ENCODE data around the gene COL23A1.

Gene COL23A1

DNA sequence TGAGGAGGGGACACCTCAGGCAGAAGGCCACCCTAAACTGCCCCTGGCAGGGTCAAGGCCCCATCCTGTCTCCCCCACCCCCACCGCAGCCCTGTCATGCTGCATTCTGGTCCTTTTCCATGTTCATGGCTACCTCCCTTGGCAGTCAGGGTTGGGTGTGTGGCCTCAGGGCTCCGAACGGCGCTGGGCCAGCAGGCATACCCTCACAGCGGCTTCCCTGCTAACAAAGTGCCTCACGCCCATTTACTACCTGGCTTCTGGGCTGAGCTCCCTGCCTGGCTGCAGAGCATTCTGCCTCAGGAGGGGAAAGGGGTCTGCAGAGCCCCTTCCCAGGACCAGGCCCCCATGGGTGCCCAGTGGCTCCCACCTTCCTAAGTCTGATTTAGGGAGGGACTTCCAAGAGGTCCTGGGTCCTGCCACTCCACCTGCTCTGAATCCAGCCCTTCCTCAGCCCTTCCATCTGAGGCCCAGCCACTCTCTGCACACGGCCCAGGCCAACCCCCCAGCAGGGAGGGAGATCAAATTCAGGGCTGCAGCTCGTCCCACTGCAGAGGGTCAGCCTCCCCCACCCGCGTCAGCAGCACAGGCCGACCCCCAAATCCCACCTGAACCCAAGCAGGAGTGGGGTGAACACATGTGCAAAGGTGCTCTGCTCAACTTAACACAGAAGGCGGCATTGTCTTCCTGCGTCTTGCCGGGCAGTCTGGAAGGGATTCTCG is 241.7 kb downstream of the COL23A1 start:
- TF ChIP-seq ZNF391 (tag by site-specific recombination; IDR thresholded peaks at IDR 0.05; ENCODE audit: borderline replicate concordance, low read depth) (no peak), ZNF19 (tag by site-specific recombination; IDR thresholded peaks at IDR 0.05; ENCODE audit: low read depth) (no peak)
- TF ChIP-seq, protein P1, sequence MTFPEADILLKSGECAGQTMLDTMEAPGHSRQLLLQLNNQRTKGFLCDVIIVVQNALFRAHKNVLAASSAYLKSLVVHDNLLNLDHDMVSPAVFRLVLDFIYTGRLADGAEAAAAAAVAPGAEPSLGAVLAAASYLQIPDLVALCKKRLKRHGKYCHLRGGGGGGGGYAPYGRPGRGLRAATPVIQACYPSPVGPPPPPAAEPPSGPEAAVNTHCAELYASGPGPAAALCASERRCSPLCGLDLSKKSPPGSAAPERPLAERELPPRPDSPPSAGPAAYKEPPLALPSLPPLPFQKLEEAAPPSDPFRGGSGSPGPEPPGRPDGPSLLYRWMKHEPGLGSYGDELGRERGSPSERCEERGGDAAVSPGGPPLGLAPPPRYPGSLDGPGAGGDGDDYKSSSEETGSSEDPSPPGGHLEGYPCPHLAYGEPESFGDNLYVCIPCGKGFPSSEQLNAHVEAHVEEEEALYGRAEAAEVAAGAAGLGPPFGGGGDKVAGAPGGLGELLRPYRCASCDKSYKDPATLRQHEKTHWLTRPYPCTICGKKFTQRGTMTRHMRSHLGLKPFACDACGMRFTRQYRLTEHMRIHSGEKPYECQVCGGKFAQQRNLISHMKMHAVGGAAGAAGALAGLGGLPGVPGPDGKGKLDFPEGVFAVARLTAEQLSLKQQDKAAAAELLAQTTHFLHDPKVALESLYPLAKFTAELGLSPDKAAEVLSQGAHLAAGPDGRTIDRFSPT (tag by site-specific recombination; IDR thresholded peaks at IDR 0.05): no peak
- H3K36me3 ChIP-seq (ENCODE audit: control insufficient read depth in 2 of 2, insufficient read depth in 1 of 2, low read length in 2 of 2): no peaks in the 10 kb centered on the region
- H3K9me3 ChIP-seq (ENCODE audit: control insufficient read depth, insufficient read depth, low read depth, low read length): no peaks in the 10 kb centered on the region
- ChIA-PET CTCF (no interaction called here), POLR2A (no interaction called here)
- H3K4me3 ChIP-seq (ENCODE audit: low read depth, low read length): no peak overlapping the region
- no peak overlapping the region for H3K27ac ChIP-seq (ENCODE audit: extremely low read depth, low read depth, low read length)
- H3K4me1 ChIP-seq (ENCODE audit: control insufficient read depth, insufficient read depth, low read length): no peaks in the 10 kb centered on the region

DNA sequence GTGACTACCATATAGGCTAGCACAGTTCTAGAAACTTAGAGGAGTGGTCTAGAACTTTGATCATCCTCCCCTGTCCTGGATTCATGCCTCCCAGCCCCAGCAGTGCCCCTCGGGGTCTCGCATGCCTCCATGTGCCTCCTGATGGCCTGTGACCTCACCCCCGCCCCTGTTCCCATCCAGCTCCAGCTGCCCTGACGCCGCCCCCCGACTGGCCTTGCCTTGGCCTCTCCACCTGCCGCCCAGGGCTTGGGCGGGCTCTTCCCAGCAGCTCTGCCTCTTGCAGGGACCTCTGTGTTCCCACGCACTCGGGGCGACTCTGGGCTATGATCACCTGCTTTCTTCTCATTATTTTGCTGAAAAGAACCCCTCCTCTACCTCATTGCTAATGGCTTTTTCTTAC is 242.2 kb downstream of the COL23A1 start:
- TF ChIP-seq ZNF37A (tag by site-specific recombination; IDR thresholded peaks at IDR 0.05): no peak
- no peak for TF ChIP-seq ZSCAN30 (tag by site-specific recombination; IDR thresholded peaks at IDR 0.05)
- TF ChIP-seq, protein P2, sequence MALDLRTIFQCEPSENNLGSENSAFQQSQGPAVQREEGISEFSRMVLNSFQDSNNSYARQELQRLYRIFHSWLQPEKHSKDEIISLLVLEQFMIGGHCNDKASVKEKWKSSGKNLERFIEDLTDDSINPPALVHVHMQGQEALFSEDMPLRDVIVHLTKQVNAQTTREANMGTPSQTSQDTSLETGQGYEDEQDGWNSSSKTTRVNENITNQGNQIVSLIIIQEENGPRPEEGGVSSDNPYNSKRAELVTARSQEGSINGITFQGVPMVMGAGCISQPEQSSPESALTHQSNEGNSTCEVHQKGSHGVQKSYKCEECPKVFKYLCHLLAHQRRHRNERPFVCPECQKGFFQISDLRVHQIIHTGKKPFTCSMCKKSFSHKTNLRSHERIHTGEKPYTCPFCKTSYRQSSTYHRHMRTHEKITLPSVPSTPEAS (tag by site-specific recombination; IDR thresholded peaks at IDR 0.05): no peak
- no peak for TF ChIP-seq ZBTB8A (tag by site-specific recombination; IDR thresholded peaks at IDR 0.05)
- CTCF ChIA-PET: no interaction called here
- Histone ChIP-seq H3K4me1 (ENCODE audit: control insufficient read depth, insufficient read depth, low read length) (no peaks in the 10 kb centered on the region), H3K36me3 (ENCODE audit: control insufficient read depth in 2 of 2, insufficient read depth in 1 of 2, low read length in 2 of 2) (no peaks in the 10 kb centered on the region), H3K4me3 (ENCODE audit: low read depth, low read length) (no peak overlapping the region), H3K9me3 (ENCODE audit: control insufficient read depth, insufficient read depth, low read depth, low read length) (no peaks in the 10 kb centered on the region), H3K27ac (ENCODE audit: extremely low read depth, low read depth, low read length) (no peak overlapping the region)
- POLR2A ChIA-PET: no interaction called here

DNA sequence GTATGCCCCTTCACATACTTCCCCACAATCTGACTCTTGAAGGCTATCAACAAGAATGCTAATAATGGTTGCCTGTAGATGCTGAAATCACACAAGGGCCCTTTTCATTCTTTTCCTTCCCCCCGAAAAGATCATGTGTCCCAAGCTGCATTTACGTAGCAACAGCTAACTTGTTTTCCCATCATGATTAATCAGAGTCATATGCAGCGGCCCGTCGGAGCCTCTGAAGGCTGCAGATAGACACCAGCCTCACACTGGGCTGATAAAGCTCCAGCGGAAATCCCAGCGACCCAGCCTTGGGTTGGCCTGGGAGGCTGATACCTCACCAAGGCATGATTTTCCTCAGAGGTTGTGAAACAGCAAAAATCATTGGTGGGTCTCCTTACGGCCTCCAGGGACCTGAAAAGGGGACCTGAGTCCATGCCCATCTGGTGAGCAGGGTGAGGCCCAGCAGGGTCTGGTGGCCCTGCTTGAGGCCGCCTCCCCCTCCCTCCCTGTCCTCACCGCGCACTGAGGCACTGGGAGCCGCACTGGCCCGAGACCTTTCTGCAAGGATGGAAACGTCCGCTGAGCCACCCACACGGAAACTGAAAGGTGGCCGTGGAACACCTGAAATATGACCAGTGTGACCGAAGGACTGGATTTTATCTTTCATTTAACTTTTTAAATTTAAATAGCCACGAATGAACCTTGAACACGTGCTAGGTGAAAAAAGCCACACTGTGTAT is 243.4 kb downstream of the COL23A1 start:
- H3K36me3 ChIP-seq (ENCODE audit: control insufficient read depth in 2 of 2, insufficient read depth in 1 of 2, low read length in 2 of 2): no peaks in the 10 kb centered on the region
- TF ChIP-seq ZBTB48 (tag by site-specific recombination; IDR thresholded peaks at IDR 0.05) (no peak), MZF1 (tag by site-specific recombination; IDR thresholded peaks at IDR 0.05; ENCODE audit: borderline replicate concordance) (no peak), ZNF433 (tag by site-specific recombination; IDR thresholded peaks at IDR 0.05; ENCODE audit: low read depth) (no peak), ZNF214 (tag by site-specific recombination; IDR thresholded peaks at IDR 0.05; ENCODE audit: borderline replicate concordance) (no peak), ZXDB (tag by site-specific recombination; IDR thresholded peaks at IDR 0.05) (no peak), ZNF138 (tag by site-specific recombination; IDR thresholded peaks at IDR 0.05; ENCODE audit: borderline replicate concordance) (no peak), ZNF146 (tag by site-specific recombination; IDR thresholded peaks at IDR 0.05) (no peak), RBAK (tag by site-specific recombination; IDR thresholded peaks at IDR 0.05) (no peak), SALL2 (tag by site-specific recombination; IDR thresholded peaks at IDR 0.05; ENCODE audit: borderline replicate concordance) (no peak), ZNF596 (tag by site-specific recombination; IDR thresholded peaks at IDR 0.05) (no peak)
- TF ChIP-seq, protein P3, sequence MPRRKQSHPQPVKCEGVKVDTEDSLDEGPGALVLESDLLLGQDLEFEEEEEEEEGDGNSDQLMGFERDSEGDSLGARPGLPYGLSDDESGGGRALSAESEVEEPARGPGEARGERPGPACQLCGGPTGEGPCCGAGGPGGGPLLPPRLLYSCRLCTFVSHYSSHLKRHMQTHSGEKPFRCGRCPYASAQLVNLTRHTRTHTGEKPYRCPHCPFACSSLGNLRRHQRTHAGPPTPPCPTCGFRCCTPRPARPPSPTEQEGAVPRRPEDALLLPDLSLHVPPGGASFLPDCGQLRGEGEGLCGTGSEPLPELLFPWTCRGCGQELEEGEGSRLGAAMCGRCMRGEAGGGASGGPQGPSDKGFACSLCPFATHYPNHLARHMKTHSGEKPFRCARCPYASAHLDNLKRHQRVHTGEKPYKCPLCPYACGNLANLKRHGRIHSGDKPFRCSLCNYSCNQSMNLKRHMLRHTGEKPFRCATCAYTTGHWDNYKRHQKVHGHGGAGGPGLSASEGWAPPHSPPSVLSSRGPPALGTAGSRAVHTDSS (tag by site-specific recombination; IDR thresholded peaks at IDR 0.05): no peak
- TF ChIP-seq, protein P4, sequence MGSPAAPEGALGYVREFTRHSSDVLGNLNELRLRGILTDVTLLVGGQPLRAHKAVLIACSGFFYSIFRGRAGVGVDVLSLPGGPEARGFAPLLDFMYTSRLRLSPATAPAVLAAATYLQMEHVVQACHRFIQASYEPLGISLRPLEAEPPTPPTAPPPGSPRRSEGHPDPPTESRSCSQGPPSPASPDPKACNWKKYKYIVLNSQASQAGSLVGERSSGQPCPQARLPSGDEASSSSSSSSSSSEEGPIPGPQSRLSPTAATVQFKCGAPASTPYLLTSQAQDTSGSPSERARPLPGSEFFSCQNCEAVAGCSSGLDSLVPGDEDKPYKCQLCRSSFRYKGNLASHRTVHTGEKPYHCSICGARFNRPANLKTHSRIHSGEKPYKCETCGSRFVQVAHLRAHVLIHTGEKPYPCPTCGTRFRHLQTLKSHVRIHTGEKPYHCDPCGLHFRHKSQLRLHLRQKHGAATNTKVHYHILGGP (tag by site-specific recombination; IDR thresholded peaks at IDR 0.05): no peak
- CTCF ChIA-PET: no interaction called here
- no peaks in the 10 kb centered on the region for H3K4me1 ChIP-seq (ENCODE audit: control insufficient read depth, insufficient read depth, low read length)
- POLR2A ChIA-PET: interaction anchor here (0.6 kb wide), 1 partner anchor 24 kb away, joined by 3 read pairs; no protein-coding TSS in a partner anchor
- no peak overlapping the region for H3K27ac ChIP-seq (ENCODE audit: extremely low read depth, low read depth, low read length)
- no peak overlapping the region for H3K4me3 ChIP-seq (ENCODE audit: low read depth, low read length)
- no peaks in the 10 kb centered on the region for H3K9me3 ChIP-seq (ENCODE audit: control insufficient read depth, insufficient read depth, low read depth, low read length)

Measured in HEK293 (cell line).